Fibroblast of villous mesenchyme (primary cell): ENCODE results near the gene ZNF652. TPM values are rescaled to one million over a fixed set of nuclear protein-coding genes. Genes with fewer than 3 reads are reported as not detected.
"Not testable (repeated sequence)": the region's sequence is repeated elsewhere in the genome, so short reads cannot be mapped to it uniquely, and the experiment has no call there.

ENCODE experiments used
- DNase-seq: peaks from one replicate; pipeline ENCODE4 v3.0.0-alpha.2; 2010; ENCODE audit warnings: low read depth
- H3K4me3 ChIP-seq: 2 replicates; pipeline ENCODE4 v1.5.1; 2011; ENCODE audit warnings: low read depth, mild to moderate bottlenecking, low read length
- CTCF ChIP-seq: IDR thresholded peaks from 2 replicates; pipeline ENCODE4 v1.5.1; 2012; ENCODE audit warnings: low read depth, mild to moderate bottlenecking, low read length; ENCODE audit not compliant: insufficient read depth
- total RNA-seq: library from RNA; depleted of rRNA; stranded (reverse); fragments of >200 nt; gene quantifications from 2 replicates; pipeline ENCODE4 v1.2.3, GENCODE V29; 2012

Gene ZNF652
- total RNA-seq, 1 donor, result 24.6 TPM

GRCh38 chr17:49369089-49369488 lies 7.0 kb upstream of the ZNF652 start:
- H3K4me3 ChIP-seq, result no peak overlapping the region
- no peak for TF ChIP-seq CTCF
- no peak for DNase-seq

- DNase-seq, result no peak
- TF ChIP-seq CTCF, result peak; percentile 19
These were observed 3.6 kb upstream of the ZNF652 start for GRCh38 chr17:49365667-49366066.

GRCh38 chr17:49365126-49365525 lies 3.1 kb upstream of the ZNF652 start:
- not testable (repeated sequence) for DNase-seq

More at GRCh38 chr17:49365667-49366066, 3.6 kb upstream of the ZNF652 start:
- no peak overlapping the region for H3K4me3 ChIP-seq

GRCh38 chr17:49364119-49364518 lies 2.1 kb upstream of the ZNF652 start:
- DNase-seq, result no peak
- no peak overlapping the region for H3K4me3 ChIP-seq
- no peak for TF ChIP-seq CTCF

More at GRCh38 chr17:49365126-49365525, 3.1 kb upstream of the ZNF652 start:
- not testable (repeated sequence) for H3K4me3 ChIP-seq

- no peak for DNase-seq
- TF ChIP-seq CTCF, result no peak
- no peak overlapping the region for H3K4me3 ChIP-seq
These were observed 1.2 kb upstream of the ZNF652 start for GRCh38 chr17:49363251-49363650.

- TF ChIP-seq CTCF, result no peak
- H3K4me3 ChIP-seq, result peak overlapping the region; percentile 94
- DNase-seq, result no peak
These were observed 670 bp upstream of the ZNF652 start for GRCh38 chr17:49362723-49363117.

- peak; percentile 23 for DNase-seq
- H3K4me3 ChIP-seq, result peak overlapping the region; percentile 94
- TF ChIP-seq CTCF, result no peak
These were observed 735 bp downstream of the ZNF652 start for GRCh38 chr17:49361129-49361901.
